HepG2 (cell line): ENCODE results near the gene EMC8. TPM values are rescaled to one million over a fixed set of nuclear protein-coding genes. Genes with fewer than 3 reads are reported as not detected.

Source experiments
- ATAC-seq: fragments of 200-7000 bp; cut with Tn5 transposase; 3 replicates; pipeline ENCODE4 v1.9.1; 2020; ENCODE audit warnings: mild to moderate bottlenecking, moderate library complexity
- BruUV-seq: library from RNA; stranded (reverse); fragments of 400-500 nt; replicated peaks from 2 replicates; lab custom pipeline; 2021; lab: Mats Ljungman, UMichigan
- CTCF ChIA-PET: fragments of 300-600 bp; formaldehyde crosslinking; extraction: SDS; loops from one replicate; lab custom pipeline; 2021; ENCODE audit warnings: low total read pairs, inconsistent platforms, low intra/inter-chr PET ratio; lab: Yijun Ruan, JAX
- POLR2A ChIA-PET: fragments of 350-600 bp; sonication (Branson Sonifier 250); formaldehyde crosslinking; loops from one replicate; lab custom pipeline; 2020; ENCODE audit warnings: antibody characterized with exemption, inconsistent platforms; lab: Yijun Ruan, JAX
- DNase-seq: peaks from one replicate; pipeline ENCODE4 v3.0.0-alpha.2; 2015; ENCODE audit warnings: low spot score
- FAIRE-seq: peaks from 3 replicates; lab custom pipeline; 2011; peaks lifted over from hg19 to GRCh38; lab: Jason Lieb, UNC
- H2AFZ ChIP-seq: one replicate; pipeline ENCODE4 v1.6.1; 2011; ENCODE audit warnings: low read length, inconsistent platforms
- H3K27ac ChIP-seq: fragments of 300-600 bp; 3 replicates; pipeline ENCODE4 v1.8.0; 2011; ENCODE audit warnings: mixed run types, mild to moderate bottlenecking, mixed read lengths, low read length, inconsistent platforms; ENCODE audit not compliant: insufficient read depth; ENCODE audit errors: extremely low read length
- H3K27me3 ChIP-seq, 2 experiments: fragments of 200-600 bp in 1 of 2; 2 replicates in 1 of 2; 3 replicates in 1 of 2; pipeline versions ENCODE4 v1.6.0 to v1.8.0; 2011; ENCODE audit warnings: low read length in 2 of 2, mild to moderate bottlenecking in 2 of 2, moderate library complexity in 2 of 2, inconsistent platforms in 1 of 2; ENCODE audit not compliant: insufficient read depth in 2 of 2, control insufficient read depth in 1 of 2
- H3K36me3 ChIP-seq, 2 experiments: fragments of 200-600 bp in 1 of 2; replicated peaks in 1 of 2; 2 replicates in 1 of 2; 3 replicates in 1 of 2; pipeline versions ENCODE4 v1.5.1 to v1.8.0; 2011; ENCODE audit warnings: low read length in 2 of 2, inconsistent platforms in 1 of 2; ENCODE audit not compliant: insufficient read depth in 2 of 2, control insufficient read depth in 1 of 2
- H3K4me1 ChIP-seq: 2 replicates; pipeline ENCODE4 v1.5.1; 2012; ENCODE audit warnings: low read length, inconsistent platforms; ENCODE audit not compliant: insufficient read depth
- H3K4me2 ChIP-seq: 2 replicates; pipeline ENCODE4 v1.6.0; 2011; ENCODE audit warnings: low read depth, low read length, inconsistent platforms
- H3K4me3 ChIP-seq, 3 experiments: fragments of 200-600 bp in 1 of 3; sonication (generic), shearing (Covaris generic) in 1 of 3; replicated peaks in 1 of 3; 2 replicates each; pipeline ENCODE4 v1.5.1; 2011 to 2016; ENCODE audit warnings: low read length in 3 of 3, inconsistent platforms in 2 of 3, low read depth in 2 of 3, mild to moderate bottlenecking in 2 of 3, control low read depth in 1 of 3, mixed read lengths in 1 of 3; ENCODE audit not compliant: insufficient read depth in 1 of 3
- H3K79me2 ChIP-seq: one replicate; pipeline ENCODE4 v1.6.1; 2011; ENCODE audit warnings: low read length, inconsistent platforms; ENCODE audit not compliant: insufficient read depth
- H3K9ac ChIP-seq: 2 replicates; pipeline ENCODE4 v1.6.0; 2011; ENCODE audit warnings: mild to moderate bottlenecking, low read depth, low read length, inconsistent platforms; ENCODE audit not compliant: insufficient read depth
- H3K9me3 ChIP-seq: 2 replicates; pipeline ENCODE4 v1.5.1; 2012; ENCODE audit warnings: mild to moderate bottlenecking, low read length
- H4K20me1 ChIP-seq: 2 replicates; pipeline ENCODE4 v1.6.0; 2011; ENCODE audit warnings: inconsistent platforms, mild to moderate bottlenecking, low read length, moderate library complexity; ENCODE audit not compliant: insufficient read depth
- GATAD2A ChIP-seq: IDR thresholded peaks from 2 replicates; pipeline ENCODE4 v1.6.1; 2016
- KIAA2018 ChIP-seq: sonication (generic); formaldehyde crosslinking; IDR thresholded peaks from 2 replicates; pipeline ENCODE4 v1.5.0; 2020; ENCODE audit warnings: mild to moderate bottlenecking, missing genetic modification reagents, borderline replicate concordance
- NKX3-1 ChIP-seq: sonication (generic); formaldehyde crosslinking; IDR thresholded peaks from 2 replicates; pipeline ENCODE4 v1.5.0; 2020; ENCODE audit warnings: missing genetic modification reagents
- POLR2A ChIP-seq, 2 experiments: IDR thresholded peaks; 2 replicates each; pipeline ENCODE4 v1.6.1; 2011; ENCODE audit warnings: low read depth in 2 of 2, low read length in 2 of 2, mild to moderate bottlenecking in 1 of 2, moderate library complexity in 1 of 2; ENCODE audit not compliant: insufficient read depth in 1 of 2
- PREB ChIP-seq: sonication (generic); formaldehyde crosslinking; IDR thresholded peaks from 2 replicates; pipeline ENCODE4 v1.4.0; 2020; ENCODE audit warnings: missing genetic modification reagents
- TAF15 ChIP-seq: fragments of 200-400 bp; formaldehyde crosslinking; IDR thresholded peaks from one replicate; pipeline ENCODE4 v1.6.1; 2018; ENCODE audit warnings: mild to moderate bottlenecking, low read depth, low read length; ENCODE audit not compliant: poor library complexity, severe bottlenecking
- TEF ChIP-seq: sonication (generic); formaldehyde crosslinking; IDR thresholded peaks from 2 replicates; pipeline ENCODE4 v1.5.0; 2020; ENCODE audit warnings: missing genetic modification reagents
- ZNF317 ChIP-seq: sonication (generic); formaldehyde crosslinking; IDR thresholded peaks from 2 replicates; pipeline ENCODE4 v1.5.0; 2020; ENCODE audit warnings: mild to moderate bottlenecking, missing genetic modification reagents
- ZNF441 ChIP-seq: sonication (generic); formaldehyde crosslinking; IDR thresholded peaks from 2 replicates; pipeline ENCODE4 v1.7.0; 2021; ENCODE audit warnings: missing genetic modification reagents, borderline replicate concordance
- ZNF772 ChIP-seq: sonication (generic); formaldehyde crosslinking; IDR thresholded peaks from 2 replicates; pipeline ENCODE4 v1.5.0; 2020; ENCODE audit warnings: mild to moderate bottlenecking, missing genetic modification reagents
- ZNF878 ChIP-seq: sonication (generic); formaldehyde crosslinking; IDR thresholded peaks from 2 replicates; pipeline ENCODE4 v1.8.1; 2023; ENCODE audit warnings: mild to moderate bottlenecking, missing genetic modification reagents, moderate library complexity
- ZSCAN30 ChIP-seq: sonication (generic); formaldehyde crosslinking; IDR thresholded peaks from 2 replicates; pipeline ENCODE4 v1.5.0; 2020; ENCODE audit warnings: mild to moderate bottlenecking, missing genetic modification reagents
- WGBS: methylation state at CpG from one replicate; pipeline ENCODE4 v1.1.6; 2017; ENCODE audit warnings: low lambda C conversion rate; 5-methylcytosine and 5-hydroxymethylcytosine counted together
- in situ Hi-C: cut with HindIII; loops from 2 replicates; pipeline ENCODE4 v1.10.0; 2017; ENCODE audit warnings: low pct_unique_long_range_greater_than_20kb; ENCODE audit not compliant: extremely low pct_ligation_motif_present
- intact Hi-C: fragments of 100-400 bp; cut with micrococcal nuclease; formaldehyde crosslinking; loops from one replicate; pipeline ENCODE4 v1.10.0; 2022; ENCODE audit not compliant: unreplicated experiment
- polyA plus RNA-seq, 8 experiments: library from polyadenylated mRNA; depleted of rRNA in 3 of 8; stranded (reverse) in 7 of 8; unstranded in 1 of 8; fragments of >200 nt; fragmentation: Illumina TruSeq in 4 of 8; extraction: Trizol in 4 of 8; gene quantifications; 2 replicates each; pipeline versions ENCODE4 v1.2.1 to v1.2.3, GENCODE V29; 2011 to 2016; ENCODE audit warnings: low read depth in 4 of 8, missing spikeins in 1 of 8, mixed read lengths in 1 of 8; ENCODE audit not compliant: insufficient read depth in 1 of 8
- total RNA-seq, 5 experiments: library from RNA; depleted of rRNA; stranded (reverse); fragments of >200 nt; fragmentation: Illumina TruSeq; extraction: Trizol; gene quantifications; 2 replicates each; pipeline ENCODE4 v1.2.3, GENCODE V29; 2016; ENCODE audit warnings: low read depth in 1 of 5

Gene EMC8
- total and polyA plus RNA-seq, 2 of the 13 experiments (the other 11 are each of a cell fraction or from before 2014, with no cell fraction given), result 55.0 to 76.0 TPM

- Histone ChIP-seq H3K27ac (no peak overlapping the region), H3K4me3 (no peak overlapping the region), H3K4me1 (no peaks in the 10 kb centered on the region), H3K9me3 (no peaks in the 10 kb centered on the region), H3K9ac (no peak overlapping the region), H3K4me2 (no peak overlapping the region), H2AFZ (no peak overlapping the region), H3K36me3 (no peaks in the 10 kb centered on the region), H4K20me1 (no peaks in the 10 kb centered on the region), H3K27me3 (no peaks in the 10 kb centered on the region), H3K79me2 (no peaks in the 10 kb centered on the region)
- in situ Hi-C loops (no loop called here), intact Hi-C loops (no loop called here)
- ChIA-PET CTCF (no interaction called here), POLR2A (no interaction called here)
- no TSS peak for BruUV-seq
- ATAC-seq (no peak), DNase-seq (no peak), FAIRE-seq (no peak)
- WGBS, result 94% methylated on average over 6 of the region's 6 CpGs
- TF ChIP-seq TAF15, result no peak
- no peak for TF ChIP-seq PREB (CRISPR knock-in tag)
- no peak for TF ChIP-seq ZNF878 (CRISPR knock-in tag)
- TF ChIP-seq KIAA2018 (CRISPR knock-in tag), result no peak
- TF ChIP-seq NKX3-1 (CRISPR knock-in tag), result no peak
- TF ChIP-seq GATAD2A (CRISPR knock-in tag), result no peak
- TF ChIP-seq ZSCAN30 (CRISPR knock-in tag), result no peak
- no peak for TF ChIP-seq POLR2A (IDR thresholded peaks at IDR 0.05; ENCODE audit: insufficient read depth in 1 of 2, low read depth in 2 of 2, low read length in 2 of 2)
- TF ChIP-seq ZNF441 (CRISPR knock-in tag), result no peak
- TF ChIP-seq ZNF317, result no peak
- TF ChIP-seq ZNF772 (CRISPR knock-in tag), result no peak
- no peak for TF ChIP-seq TEF (CRISPR knock-in tag)
These were observed 28.6 kb downstream of the EMC8 start for GRCh38 chr16:85770741-85771140.
